GM19467 (cell line): ENCODE results near the gene BCL7A.
"Not testable (repeated sequence)": the region's sequence is repeated elsewhere in the genome, so short reads cannot be mapped to it uniquely, and the experiment has no call there.

Experiments
- ATAC-seq: cut with Tn5 transposase; IDR thresholded peaks from one replicate; pipeline ENCODE4 v1.9.1; 2021; ENCODE audit warnings: mild to moderate bottlenecking, moderate library complexity; ENCODE audit not compliant: unreplicated experiment

The BCL7A gene

GRCh38 chr12:122050706-122051105 lies 29.0 kb downstream of the BCL7A start:
- ATAC-seq: no peak

GRCh38 chr12:122051231-122051876 lies 29.7 kb downstream of the BCL7A start:
- ATAC-seq: no peak

GRCh38 chr12:122052285-122052684 lies 30.6 kb downstream of the BCL7A start:
- ATAC-seq: no peak

GRCh38 chr12:122054842-122055520 lies 33.3 kb downstream of the BCL7A start:
- no peak for ATAC-seq

- not testable (repeated sequence) for ATAC-seq
Observed at GRCh38 chr12:122056406-122056805, 34.7 kb downstream of the BCL7A start.

GRCh38 chr12:122057007-122057735 lies 35.5 kb downstream of the BCL7A start:
- ATAC-seq: no peak

- ATAC-seq: no peak
Observed at GRCh38 chr12:122057769-122058168, 36.1 kb downstream of the BCL7A start.

- no peak for ATAC-seq
Observed at GRCh38 chr12:122058549-122059149, 37.0 kb downstream of the BCL7A start.

GRCh38 chr12:122059203-122059960 lies 37.7 kb downstream of the BCL7A start:
- ATAC-seq: no peak

GRCh38 chr12:122060081-122060501 lies 38.4 kb downstream of the BCL7A start:
- ATAC-seq: no peak

GRCh38 chr12:122061253-122061652 lies 39.6 kb downstream of the BCL7A start:
- ATAC-seq: no peak

GRCh38 chr12:122062832-122063693 lies 41.4 kb downstream of the BCL7A start:
- no peak for ATAC-seq

- no peak for ATAC-seq
Observed at GRCh38 chr12:122063694-122064024, 42.0 kb downstream of the BCL7A start.

- no peak for ATAC-seq
Observed at GRCh38 chr12:122064025-122064777, 42.5 kb downstream of the BCL7A start.

- ATAC-seq: no peak
Observed at GRCh38 chr12:122064780-122065588, 43.3 kb downstream of the BCL7A start.

- no peak for ATAC-seq
Observed at GRCh38 chr12:122067548-122067947, 45.9 kb downstream of the BCL7A start.

GRCh38 chr12:122067966-122068365 lies 46.3 kb downstream of the BCL7A start:
- ATAC-seq: peak; percentile 67
